Fibroblast of skin of right quadriceps (primary cell): ENCODE measurements around the gene TNF.
A peak's percentile ranks its signal among the peaks of the same experiment; 100 is the strongest.

Source experiments
- DNase-seq: peaks from one replicate; pipeline ENCODE4 v3.0.0-alpha.2; 2013

Gene TNF

GRCh38 chr6:31592396-31592771 lies 17.0 kb downstream of the TNF start:
- no peak for DNase-seq

DNA sequence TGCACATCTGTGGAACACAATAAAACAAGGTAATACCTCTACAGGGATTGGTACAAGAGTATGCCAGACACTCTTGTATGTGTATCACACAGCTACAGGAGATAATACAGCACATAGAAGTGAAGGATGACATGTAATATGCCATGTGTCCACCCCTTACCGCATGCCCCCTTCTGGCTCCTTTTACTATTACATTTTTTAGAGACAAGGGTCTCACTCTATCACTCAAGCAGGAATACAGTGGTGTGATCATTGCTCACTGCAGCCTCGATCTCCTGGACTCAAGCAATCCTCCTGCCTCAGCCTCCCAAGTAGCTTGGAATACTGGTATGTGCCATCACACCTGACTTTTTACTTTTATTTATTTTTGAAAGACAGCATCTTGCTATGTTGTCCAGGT lies 21.6 kb downstream of the TNF start:
- peak; percentile 29 for DNase-seq

DNA sequence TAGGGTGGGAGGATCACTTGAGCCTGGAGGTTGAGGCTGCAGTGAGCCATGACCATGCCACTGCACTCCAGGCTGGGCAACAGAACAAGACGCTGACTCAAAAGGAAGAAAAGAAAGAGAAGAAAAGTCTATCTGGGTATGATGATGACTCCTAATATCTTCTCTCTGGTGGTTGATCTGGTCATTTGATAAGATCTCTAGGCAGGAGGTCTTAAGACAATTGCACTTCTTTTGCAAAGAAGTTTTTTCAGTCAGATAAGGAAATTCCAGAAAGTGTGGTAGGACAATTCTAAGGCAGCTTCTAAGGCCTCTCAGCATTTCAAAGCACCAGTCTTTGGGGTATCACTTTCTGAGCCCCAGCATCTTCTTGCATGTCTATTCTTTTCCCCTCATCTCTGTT lies 32.0 kb downstream of the TNF start:
- no peak for DNase-seq

GRCh38 chr6:31609519-31610406 lies 34.4 kb downstream of the TNF start:
- DNase-seq = no peak

GRCh38 chr6:31610968-31611367 lies 35.6 kb downstream of the TNF start:
- peak; percentile 10 for DNase-seq

DNA sequence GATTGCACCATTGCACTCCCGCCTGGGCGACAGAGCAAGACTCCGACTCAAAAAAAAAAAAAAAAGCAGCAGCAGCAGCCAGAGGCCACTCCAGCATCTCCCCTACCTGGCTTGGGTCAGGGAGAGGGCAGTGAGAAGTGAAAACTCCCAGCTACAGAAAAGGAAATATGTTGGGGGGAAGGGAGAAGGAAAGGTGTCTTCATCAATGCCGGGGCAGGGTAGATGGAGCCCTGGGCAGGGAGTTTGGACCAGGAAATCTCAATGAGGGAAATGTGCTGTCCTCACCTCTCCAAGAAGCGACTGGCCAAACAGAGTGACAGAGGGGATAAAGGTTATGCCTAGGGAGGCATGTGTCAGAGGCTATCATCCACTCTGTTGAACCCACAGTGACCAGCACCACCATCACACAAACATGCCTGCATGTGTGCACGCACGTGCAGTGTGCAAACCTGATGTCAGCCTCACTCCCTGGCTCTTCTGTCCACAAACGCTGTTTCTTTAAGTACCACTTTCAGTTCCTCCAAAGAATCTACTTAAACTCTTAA lies 38.8 kb downstream of the TNF start:
- no peak for DNase-seq

DNA sequence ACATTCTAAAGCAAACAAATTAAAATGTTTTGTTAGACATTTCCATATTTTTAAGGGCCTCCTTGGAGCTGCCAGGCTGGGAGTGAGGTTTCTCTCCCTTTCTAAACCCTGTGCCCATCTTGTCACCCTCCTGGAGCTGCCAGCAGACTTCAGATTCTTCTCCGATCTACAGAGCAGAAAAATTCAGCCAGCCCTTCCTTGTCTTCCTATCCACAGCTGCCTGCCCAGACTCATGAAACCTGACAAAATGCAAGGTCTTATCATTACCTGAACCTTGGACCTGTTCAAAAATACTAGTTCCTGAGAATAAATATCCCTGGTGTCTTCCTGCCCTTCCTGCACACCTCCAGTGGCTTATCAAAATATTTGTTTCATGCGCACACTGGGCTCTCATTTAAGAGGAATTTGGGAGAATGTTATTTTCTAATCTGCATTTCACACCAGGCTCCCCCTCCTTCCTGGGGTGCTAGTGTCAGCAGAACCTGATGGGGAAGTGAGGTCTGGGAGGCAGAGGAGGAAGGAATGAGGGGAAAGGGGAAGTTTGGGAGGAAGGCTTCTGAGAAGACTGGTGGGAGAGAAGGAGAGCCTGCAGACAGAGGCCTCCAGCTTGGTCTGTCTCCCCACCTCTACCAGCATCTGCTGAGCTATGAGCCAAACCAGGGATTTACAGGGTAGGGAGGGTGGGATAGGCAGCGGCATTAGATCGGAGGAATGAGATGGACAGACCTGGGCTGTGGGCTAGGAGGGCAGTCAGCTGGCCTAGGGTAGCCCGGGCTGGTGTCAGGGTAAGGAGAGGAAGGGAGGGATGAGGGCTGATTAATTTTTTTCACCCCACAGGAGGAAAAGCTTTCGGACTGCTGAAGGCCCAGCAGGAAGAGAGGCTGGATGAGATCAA lies 39.6 kb downstream of the TNF start, which contains the start of gene AIF1:
TSS of gene AIF1 (plus strand) at position 551 of the 895 bp plus-strand sequence. CDS start at position 647, 96 bp downstream.
- no peak for DNase-seq

GRCh38 chr6:31615748-31616147 lies 40.4 kb downstream of the TNF start:
- no peak for DNase-seq

DNA sequence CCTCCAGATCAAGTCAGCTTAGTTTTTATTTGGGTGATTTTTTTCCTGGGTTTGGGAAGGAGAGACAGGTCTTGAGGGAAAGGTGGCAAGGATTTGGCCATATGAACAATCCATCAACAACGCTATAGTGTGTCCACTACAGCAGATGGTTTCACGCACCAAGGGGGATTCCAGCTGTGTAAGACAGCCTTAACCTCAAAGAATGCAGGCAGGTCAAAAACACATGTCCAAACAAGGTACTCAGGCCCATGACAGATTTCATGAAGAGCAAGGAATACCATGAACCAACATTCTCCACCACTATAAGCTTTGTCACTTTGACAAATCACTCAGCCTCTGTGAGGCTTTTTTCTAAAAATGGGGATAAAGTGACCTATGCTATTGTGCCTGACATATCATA lies 41.6 kb downstream of the TNF start:
- no peak for DNase-seq

GRCh38 chr6:31619805-31620585 lies 44.6 kb downstream of the TNF start:
- peak; percentile 98 for DNase-seq

DNA sequence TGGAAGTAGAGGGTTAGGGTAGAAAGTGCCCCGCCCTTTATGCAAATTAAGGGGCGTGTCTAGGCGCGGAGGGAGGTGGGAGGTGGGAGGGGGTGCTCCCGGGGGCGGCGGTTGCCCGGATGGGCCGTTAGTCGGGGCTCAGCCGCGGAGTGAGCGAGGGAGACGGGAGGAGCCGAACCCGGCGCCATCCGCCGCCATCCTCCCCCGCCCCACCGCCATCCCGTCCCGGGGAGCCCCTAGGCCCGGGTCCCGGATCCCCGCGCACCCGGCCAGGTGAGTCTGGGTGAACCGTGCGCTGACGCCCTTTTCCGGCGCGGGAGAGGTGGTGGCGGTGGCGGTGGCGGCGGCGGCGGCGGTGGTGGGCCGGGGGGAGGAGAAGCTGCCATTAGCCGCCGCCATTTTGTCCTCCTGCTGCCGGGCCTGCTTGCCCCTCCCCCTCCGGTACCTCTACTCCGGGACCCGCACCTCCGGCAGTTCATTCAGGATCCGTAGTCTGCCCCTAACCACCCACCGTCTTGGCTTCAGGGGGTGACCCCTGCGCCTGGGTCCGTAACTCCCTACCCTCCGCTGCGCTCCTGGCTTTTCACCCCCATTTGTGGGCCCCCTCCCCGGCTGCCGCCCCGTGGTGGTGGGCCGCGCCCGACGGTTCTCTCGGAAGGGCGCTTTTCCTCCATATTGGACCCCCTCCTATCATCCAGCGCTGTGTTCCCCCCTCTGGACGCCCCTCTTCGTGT lies 45.4 kb downstream of the TNF start, which contains the start of gene PRRC2A:
TSS of gene PRRC2A (plus strand) at position 130 of the 734 bp plus-strand sequence. CDS start 2,075 bp downstream, outside the sequence.
- DNase-seq = peak; percentile 100

DNA sequence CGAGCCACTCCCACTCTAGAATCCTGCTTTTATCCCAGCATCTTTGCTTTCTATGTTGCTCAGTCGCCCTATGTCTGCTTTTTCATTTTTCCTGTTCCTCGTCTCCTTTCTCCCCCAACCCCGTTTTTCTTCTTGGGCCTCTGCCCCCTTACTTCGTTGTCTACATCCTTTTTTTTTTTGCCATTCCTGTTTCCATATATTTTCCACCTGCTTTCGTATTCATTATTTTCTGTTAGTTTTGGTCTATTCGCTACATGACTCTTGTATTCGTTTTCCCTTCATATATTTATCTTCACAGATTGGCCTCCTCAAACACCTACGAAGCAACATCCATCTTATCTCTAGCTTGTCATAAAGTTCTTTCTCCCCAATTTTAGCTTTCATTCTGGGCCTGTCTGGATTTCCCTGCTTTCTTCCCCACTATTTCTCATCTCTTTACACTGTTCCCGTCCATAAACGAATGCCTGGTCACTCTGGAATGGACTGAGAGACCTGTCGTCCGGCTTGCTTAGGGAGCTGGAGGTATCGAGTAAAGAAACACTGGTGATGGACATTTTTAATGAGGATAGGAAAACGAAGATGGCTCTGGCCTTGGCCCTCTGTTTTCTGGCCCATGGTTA lies 46.1 kb downstream of the TNF start:
- DNase-seq = no peak

- peak; percentile 37 for DNase-seq
Measured at GRCh38 chr6:31621991-31622390, 46.6 kb downstream of the TNF start.

- DNase-seq = no peak
Measured at GRCh38 chr6:31622684-31623091, 47.3 kb downstream of the TNF start.

DNA sequence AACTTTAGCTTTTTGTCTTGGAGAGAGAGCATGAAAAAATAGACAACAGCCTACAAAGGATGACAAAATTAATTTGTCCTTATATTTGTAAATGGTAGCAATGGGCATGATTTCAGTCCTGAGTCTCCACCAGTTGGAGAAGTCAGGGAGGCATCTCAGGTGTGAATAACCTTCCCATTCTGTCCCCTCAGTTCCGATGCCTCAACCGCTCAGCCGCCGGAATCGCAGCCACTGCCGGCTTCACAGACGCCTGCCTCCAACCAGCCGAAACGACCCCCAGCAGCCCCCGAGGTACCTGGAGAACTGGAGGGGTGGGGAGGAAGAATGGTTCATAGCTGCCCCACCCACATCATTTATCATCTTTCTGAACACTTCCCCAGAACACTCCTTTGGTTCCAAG lies 48.7 kb downstream of the TNF start:
- no peak for DNase-seq

GRCh38 chr6:31626952-31627351 lies 51.6 kb downstream of the TNF start:
- DNase-seq = no peak

DNA sequence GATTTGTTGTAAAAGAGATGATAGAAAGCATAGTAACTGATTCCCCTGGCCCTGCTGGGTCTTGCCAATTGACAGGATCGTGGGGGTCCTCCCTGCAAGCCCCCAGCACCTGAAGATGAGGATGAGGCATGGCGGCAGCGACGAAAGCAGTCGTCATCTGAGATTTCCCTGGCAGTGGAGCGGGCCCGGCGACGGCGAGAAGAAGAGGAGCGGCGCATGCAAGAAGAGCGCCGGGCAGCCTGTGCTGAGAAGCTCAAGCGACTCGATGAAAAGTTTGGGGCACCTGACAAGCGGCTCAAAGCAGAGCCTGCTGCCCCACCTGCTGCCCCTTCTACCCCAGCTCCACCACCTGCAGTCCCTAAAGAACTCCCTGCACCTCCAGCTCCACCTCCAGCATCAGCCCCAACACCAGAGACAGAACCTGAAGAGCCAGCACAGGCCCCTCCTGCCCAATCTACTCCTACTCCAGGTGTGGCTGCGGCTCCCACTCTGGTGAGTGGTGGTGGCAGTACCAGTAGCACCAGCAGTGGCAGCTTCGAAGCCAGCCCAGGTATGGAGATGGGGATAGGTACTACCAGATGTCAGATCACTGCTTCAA lies 52.4 kb downstream of the TNF start:
- no peak for DNase-seq
